Cardiac muscle cell (in vitro differentiated cells and primary cell): ENCODE data around the gene SOWAHB. TPM values are rescaled to one million over a fixed set of nuclear protein-coding genes. Genes with fewer than 3 reads are reported as not detected.

Experiments used
- DNase-seq, 2 donors: peaks; one replicate each; pipeline versions ENCODE4 v3.0.0 to v3.0.0-alpha.2; 2010 to 2017; ENCODE audit warnings: low read depth in 1 of 2, low spot score in 1 of 2
- H3K27ac ChIP-seq: fragments of 200-600 bp; sonication (generic); 2 replicates; pipeline ENCODE4 v1.5.1; 2016
- H3K27me3 ChIP-seq: fragments of 200-600 bp; sonication (generic); 2 replicates; pipeline ENCODE4 v1.6.0; 2016; ENCODE audit warnings: control low read depth
- H3K36me3 ChIP-seq: fragments of 200-600 bp; sonication (generic); 2 replicates; pipeline ENCODE4 v1.5.1; 2016; ENCODE audit warnings: control low read depth
- H3K4me1 ChIP-seq: fragments of 200-600 bp; sonication (generic); 2 replicates; pipeline ENCODE4 v1.8.1; 2017; ENCODE audit warnings: low read depth, mild to moderate bottlenecking, mixed run types
- H3K4me3 ChIP-seq: fragments of 200-600 bp; sonication (generic); 2 replicates; pipeline ENCODE4 v1.5.1; 2016; ENCODE audit warnings: mild to moderate bottlenecking
- H3K9me3 ChIP-seq: fragments of 200-600 bp; sonication (generic); 2 replicates; pipeline ENCODE4 v1.5.1; 2017; ENCODE audit warnings: low read depth, mild to moderate bottlenecking, control low read depth
- CTCF ChIP-seq: IDR thresholded peaks from 2 replicates; pipeline ENCODE4 v1.5.1; 2012; ENCODE audit warnings: low read depth, mild to moderate bottlenecking, low read length
- polyA plus RNA-seq: library from polyadenylated mRNA; unstranded; fragments of >200 nt; fragmentation: Nextera tagmentation; extraction: Ambion mirVana; gene quantifications from 2 replicates; pipeline ENCODE4 v1.2.1, GENCODE V29; 2016
- total RNA-seq: library from RNA; depleted of rRNA; stranded (reverse); fragments of >200 nt; gene quantifications from 2 replicates; pipeline ENCODE4 v1.2.3, GENCODE V29; 2016

Gene SOWAHB
- total and polyA plus RNA-seq, 2 experiments from 2014 or later = 0.27 to 0.34 TPM

- Histone ChIP-seq H3K4me3 (no peak overlapping the region), H3K27ac (no peak overlapping the region), H3K36me3 (no peaks in the 10 kb centered on the region), H3K27me3 (no peaks in the 10 kb centered on the region), H3K9me3 (no peaks in the 10 kb centered on the region), H3K4me1 (peaks cover 3% of the 10 kb centered on the region)
- no peak for TF ChIP-seq CTCF
- no peak for DNase-seq
Measured at GRCh38 chr4:76851375-76851774, 46.6 kb downstream of the SOWAHB start.

GRCh38 chr4:76850010-76850441 is 47.9 kb downstream of the SOWAHB start:
- peak in 1 of 2 donors; percentile 90 for DNase-seq
- H3K9me3 ChIP-seq = no peaks in the 10 kb centered on the region
- no peaks in the 10 kb centered on the region for H3K4me1 ChIP-seq
- no peak overlapping the region for H3K4me3 ChIP-seq
- no peak for TF ChIP-seq CTCF
- H3K27ac ChIP-seq = no peak overlapping the region
- H3K36me3 ChIP-seq = no peaks in the 10 kb centered on the region
- no peaks in the 10 kb centered on the region for H3K27me3 ChIP-seq

Other genes with a start within 250 kb of the SOWAHB start
- 34.5 and 84.6 TPM in 2 replicates for gene SEPTIN11, start 51.6 kb upstream of the SOWAHB start, total RNA-seq
- gene SEPTIN11, start 51.6 kb upstream of the SOWAHB start, polyA plus RNA-seq = 41.3 and 56.6 TPM in 2 replicates
- 115 and 129 TPM in 2 replicates for gene CCNI, start 177.8 kb upstream of the SOWAHB start, total RNA-seq
- 140 and 182 TPM in 2 replicates for gene CCNI, start 177.8 kb upstream of the SOWAHB start, polyA plus RNA-seq